ENCODE measurements around the gene TRIM33.
"Not testable (repeated sequence)": the region's sequence is repeated elsewhere in the genome, so short reads cannot be mapped to it uniquely, and the experiment has no call there.

DNA sequence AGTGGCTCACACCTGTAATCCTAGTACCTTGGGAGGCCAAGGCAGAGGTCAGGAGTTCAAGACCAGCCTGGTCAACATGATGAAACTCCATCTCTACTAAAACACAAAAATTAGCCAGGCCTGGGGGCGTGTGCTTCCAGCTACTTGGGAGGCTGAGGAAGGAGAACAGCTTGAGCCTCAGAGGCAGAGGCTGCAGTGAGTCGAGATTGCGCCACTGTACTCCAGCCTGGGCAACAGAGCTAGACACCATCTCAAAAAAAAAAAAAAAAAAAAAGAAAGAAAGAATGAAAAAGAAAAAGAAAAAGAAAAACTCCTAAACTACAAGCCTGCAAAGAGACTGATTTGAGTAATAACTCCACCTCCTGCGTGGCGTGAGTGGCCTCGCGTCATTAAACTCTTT, 92.1 kb downstream of the TRIM33 start:
- TF ChIP-seq SREBF2 (IDR thresholded peaks at IDR 0.05; ENCODE audit: low read length); ZZZ3 (IDR thresholded peaks at IDR 0.05; ENCODE audit: control insufficient read depth, insufficient read length, low read depth); TAF1 (IDR thresholded peaks at IDR 0.05; ENCODE audit: borderline replicate concordance, low read depth, low read length); BACH1 (IDR thresholded peaks at IDR 0.05; ENCODE audit: borderline replicate concordance); EZH2 (IDR thresholded peaks at IDR 0.05; ENCODE audit: borderline replicate concordance, control insufficient read depth, low read depth, low read length); NRF1 (conservative IDR thresholded peaks at IDR 0.05; ENCODE audit: low read depth, low read length); EP300 (IDR thresholded peaks at IDR 0.05; ENCODE audit: borderline replicate concordance in 1 of 2, control insufficient read depth in 1 of 2, low read depth in 2 of 2, low read length in 2 of 2): not testable (repeated sequence)
- TF ChIP-seq, protein P1, sequence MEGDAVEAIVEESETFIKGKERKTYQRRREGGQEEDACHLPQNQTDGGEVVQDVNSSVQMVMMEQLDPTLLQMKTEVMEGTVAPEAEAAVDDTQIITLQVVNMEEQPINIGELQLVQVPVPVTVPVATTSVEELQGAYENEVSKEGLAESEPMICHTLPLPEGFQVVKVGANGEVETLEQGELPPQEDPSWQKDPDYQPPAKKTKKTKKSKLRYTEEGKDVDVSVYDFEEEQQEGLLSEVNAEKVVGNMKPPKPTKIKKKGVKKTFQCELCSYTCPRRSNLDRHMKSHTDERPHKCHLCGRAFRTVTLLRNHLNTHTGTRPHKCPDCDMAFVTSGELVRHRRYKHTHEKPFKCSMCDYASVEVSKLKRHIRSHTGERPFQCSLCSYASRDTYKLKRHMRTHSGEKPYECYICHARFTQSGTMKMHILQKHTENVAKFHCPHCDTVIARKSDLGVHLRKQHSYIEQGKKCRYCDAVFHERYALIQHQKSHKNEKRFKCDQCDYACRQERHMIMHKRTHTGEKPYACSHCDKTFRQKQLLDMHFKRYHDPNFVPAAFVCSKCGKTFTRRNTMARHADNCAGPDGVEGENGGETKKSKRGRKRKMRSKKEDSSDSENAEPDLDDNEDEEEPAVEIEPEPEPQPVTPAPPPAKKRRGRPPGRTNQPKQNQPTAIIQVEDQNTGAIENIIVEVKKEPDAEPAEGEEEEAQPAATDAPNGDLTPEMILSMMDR (IDR thresholded peaks at IDR 0.05 in 2 of 3, conservative IDR thresholded peaks at IDR 0.05 in 1 of 3; ENCODE audit: control insufficient read depth in 2 of 3, extremely low read depth in 1 of 3, insufficient read depth in 1 of 3, low read depth in 3 of 3, low read length in 3 of 3) = not testable (repeated sequence)
